ENCODE results near the gene PLK3.
"Not testable (repeated sequence)": the region's sequence is repeated elsewhere in the genome, so short reads cannot be mapped to it uniquely, and the experiment has no call there.

The PLK3 gene

DNA sequence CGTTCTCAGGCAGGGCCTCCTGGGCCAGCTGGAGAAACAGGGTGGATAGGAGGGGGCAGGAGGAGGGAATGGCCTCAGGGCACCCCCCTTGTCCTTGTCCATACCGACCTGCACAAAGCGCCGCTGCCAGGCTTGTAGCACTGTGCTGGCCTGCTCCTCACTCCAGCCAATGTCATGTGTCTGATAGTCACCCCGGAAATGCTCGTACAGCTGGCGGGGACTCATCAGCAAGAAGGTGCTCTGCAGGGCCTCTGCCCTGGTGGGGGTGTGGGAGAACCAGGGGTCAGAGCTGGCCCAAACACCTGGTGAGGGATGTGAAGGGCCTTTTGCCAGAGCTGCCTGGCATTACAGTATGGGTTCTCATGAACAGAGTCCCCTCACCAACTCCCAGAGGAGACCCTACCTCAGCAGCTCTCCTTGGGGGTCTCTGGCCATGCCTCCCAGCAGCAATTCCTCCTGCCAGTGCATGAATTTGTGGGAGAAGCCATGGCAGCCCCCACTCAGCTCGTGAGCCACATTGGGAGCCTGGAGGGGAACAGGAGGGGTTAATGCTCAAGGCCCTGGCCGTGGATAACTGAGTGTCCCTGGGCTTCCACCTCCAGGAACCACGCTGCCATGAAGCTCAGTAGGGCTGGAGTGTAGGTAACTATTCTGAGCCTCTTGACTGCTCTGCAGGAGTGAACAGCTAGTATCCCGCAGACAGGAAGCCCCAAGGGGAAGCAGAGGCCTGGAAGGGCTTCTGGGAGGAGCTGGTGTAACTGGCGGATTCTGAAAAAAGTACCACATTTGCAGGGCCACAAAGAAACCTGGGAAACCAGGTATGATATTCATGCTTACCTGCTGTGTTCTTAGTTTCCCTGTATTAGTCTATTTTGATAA lies 29.6 kb downstream of the PLK3 start:
- DNase-seq = no peak

DNA sequence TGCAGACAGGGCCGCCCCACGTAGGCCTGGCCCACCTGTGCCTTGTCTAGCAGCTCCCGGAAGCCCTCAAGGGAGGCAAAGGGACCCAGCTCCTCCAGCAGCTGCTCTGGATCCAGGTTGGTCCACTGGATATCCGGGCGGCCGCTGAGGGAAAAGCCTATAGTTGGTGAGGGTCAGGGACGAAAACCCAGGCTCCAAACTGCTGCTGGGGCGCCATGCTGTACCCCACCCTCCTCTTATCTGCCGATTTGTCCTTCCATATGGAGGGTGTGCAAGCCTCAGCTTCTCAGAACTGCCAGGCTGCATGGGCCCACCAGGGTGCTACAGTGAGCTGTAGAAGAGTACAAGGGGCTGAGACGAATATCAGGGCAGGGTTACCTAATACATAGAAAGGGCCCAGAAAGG lies 30.7 kb downstream of the PLK3 start:
- DNase-seq = no peak

DNA sequence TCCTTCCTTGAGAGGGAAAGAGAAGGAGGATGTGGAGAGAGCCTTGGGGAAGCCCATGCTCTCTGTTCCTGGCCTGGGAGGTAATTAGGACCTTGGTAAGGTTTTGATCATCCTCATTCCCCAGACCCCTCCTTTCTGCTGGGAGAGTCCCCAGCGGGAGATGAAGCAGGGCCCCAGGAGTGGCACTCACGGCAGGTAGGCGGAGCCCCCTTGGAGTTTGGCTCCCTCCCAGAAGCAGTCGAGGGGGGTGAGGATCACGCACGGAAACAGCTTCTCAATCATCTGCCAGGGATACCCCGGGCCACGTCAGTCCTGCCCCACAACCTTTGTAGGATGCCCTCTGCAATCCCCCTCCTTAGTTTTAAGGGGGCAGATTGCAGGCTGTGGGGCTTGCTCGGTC lies 31.3 kb downstream of the PLK3 start:
- no peak for DNase-seq

DNA sequence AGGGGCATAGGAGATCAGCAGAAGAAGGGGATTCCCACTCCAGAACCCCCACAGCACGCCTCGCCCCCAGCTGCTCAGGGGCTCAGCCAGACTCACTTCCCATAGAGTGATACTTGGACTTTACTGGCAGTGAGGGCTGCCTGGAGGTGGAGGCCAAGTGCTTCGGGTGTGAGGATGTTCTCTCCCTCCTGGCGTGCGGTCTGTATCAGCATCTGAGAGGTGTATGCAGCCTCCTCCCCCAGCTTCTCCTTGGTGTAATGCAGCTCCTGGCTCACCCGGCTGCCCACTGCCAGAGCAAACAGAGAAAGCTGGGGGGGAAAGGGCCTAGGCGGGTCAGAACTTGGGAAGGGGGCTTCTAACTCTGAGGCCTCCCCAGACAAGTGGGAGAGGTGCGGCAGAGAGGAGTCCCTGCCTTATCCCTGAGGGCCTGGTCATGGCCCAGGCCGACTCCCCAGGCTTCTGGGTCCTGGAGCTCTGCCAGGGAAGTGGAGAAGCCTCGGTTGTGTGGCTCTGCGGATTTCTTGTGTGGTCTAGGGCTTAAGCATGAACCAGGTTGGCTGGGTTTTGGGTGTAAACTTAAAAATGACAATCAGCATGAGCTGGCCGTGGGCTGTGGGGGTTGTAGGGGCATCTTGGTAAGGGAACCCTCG lies 32.0 kb downstream of the PLK3 start:
- no peak for DNase-seq

DNA sequence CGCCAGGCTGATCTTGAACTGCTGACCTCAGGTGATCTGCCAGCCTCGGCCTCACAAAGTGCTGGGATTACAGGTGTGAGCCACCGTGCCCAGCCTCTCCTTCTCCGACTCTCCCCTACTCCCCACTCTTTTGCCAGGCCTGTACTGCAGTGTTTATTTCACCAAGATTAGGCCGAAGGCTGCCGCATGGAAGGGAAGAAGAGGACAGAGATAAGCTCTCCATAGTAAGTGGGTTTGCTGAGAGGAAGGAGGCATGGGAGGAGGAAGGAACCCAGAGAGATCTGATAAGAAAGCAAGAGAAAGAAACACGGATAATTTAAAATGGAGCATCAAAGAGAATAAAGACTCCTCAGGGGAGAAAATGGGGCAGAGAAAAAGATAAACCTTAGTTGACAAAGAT lies 34.2 kb downstream of the PLK3 start:
- DNase-seq = no peak

DNA sequence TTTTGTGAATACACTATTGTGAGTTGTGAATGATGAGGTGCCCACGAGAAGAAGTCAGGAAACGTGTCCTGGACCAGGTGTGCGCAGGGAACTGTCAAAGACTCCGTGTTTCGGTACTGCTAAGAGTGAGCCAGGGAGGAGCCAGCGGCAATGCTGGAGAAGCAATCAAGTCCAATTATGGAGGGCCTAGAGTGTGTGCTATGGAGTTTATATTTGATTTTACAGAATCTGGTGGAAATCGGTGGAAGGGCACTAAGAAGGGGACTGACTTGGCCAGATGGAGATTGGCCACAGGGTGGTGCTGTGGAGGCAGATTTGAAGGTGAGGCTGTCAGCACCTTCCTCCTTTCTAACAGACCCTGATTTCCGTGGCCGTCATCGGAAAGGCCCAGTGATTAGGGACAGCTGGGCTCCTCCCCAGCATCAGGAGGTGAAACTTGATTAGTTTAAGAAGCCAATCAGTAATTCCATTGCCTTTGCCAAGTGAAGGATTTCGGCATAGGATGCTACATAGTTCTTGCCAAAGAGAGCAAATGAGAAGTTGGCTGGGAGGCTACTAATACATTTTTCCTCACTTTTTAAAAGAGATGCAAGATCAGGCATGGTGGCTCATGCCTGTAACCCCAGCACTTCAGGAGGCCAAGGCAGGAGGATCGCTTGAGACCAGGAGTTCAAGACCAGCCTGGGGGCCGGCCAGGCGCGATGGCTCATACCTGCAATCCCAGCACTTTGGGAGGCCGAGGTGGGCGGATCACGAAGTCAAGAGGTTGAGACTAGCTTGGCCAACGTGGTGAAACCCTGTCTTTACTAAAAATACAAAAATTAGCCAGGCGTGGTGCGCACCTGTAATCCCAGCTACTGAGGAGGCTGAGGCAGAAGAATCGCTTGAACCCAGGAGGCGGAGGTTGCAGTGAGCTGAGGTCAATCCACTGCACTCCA lies 35.8 kb downstream of the PLK3 start:
- peak; percentile 62 for DNase-seq

DNA sequence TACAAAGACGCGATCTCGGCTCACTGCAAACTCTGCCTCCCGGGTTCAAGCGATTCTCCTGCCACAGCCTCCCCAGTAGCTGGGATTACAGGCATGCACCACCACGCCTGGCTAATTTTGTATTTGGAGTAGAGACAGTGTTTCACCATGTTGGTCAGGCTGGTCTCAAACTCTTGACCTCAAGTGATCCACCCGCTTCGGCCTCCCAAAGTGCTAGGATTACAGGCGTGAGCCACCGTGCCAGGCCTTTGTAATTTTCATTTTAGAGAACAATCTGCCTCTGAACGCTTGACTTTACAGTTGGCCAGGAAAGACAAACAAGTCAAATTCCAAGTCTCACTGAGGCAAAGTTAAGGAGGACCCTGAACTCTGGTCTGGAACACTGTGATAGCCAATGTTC lies 38.1 kb downstream of the PLK3 start:
- DNase-seq = not testable (repeated sequence)

DNA sequence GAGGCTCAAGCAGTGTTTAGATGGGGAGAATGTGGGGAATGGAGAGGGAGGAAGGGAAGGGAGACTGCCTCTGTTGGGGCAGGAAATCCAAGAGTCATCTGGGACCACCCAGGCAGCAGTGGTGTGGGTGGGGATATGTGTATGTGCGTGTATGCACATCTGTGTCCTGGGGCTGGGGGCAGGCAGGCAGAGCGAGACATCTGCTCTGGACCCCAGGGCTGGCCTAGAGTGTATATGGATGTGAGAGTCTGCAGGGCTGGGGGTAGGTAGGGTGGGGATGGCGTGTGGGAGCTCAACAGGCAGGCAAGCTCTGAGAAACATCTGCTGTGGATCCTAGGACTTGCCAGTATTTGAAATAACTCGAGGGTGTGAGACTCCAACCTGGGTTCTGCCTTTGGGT lies 39.4 kb downstream of the PLK3 start:
- no peak for DNase-seq

DNA sequence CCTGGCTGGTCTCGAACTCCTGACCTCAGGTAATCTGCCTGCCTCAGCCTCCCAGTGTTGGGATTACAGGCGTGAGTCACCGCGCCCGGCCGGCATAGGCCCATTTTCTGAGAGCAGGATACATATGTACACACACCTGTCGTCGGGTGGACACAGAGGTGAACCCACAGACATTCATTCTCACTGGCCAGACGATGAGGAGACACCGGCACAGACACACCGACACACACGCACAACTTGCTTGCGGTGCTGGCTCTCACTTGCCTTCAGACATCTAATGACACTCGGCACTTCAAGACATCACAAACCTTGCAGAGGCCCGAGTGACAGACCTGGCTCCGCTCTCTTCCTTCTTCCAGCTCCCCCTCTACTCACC lies 42.3 kb downstream of the PLK3 start:
- no peak for DNase-seq

DNA sequence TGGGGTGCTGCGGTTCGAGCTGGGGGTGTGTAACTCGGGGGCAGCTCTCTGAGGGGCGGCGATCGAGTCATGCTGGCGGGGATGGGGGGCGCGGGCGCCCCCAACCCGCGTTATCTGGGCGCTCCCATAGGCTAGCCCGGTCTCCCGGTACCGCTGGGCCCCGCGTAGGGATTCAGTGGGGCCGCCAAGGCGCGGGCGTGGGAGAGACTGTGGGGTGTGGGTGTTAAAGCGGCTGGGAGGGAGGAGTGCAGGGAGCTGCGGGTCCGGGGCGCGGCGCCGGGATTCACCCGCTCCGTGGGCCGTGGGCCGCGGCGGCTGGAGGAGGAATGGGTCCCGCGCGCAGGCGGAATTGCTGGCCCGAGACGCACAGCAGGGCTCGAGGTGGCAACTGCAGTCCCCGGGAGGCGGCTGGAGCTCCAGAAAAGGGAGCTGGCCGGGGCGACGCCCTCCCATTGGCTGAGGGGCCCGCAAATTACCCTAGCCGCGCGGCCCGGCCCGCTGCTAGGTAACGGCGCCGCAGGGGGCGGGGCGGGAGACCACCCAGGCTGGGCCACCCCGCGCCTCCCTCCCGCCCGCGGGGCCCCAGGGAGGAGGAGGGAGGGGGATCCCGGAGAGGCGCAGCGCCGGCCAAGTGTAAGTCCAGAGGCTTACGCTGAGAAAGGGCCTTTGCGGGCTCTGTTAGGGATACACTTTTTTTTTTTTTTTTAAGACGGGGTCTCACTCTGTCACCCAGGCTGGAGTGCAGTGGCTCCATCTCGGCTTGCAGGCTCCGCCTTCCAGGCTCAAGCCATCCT lies 42.9 kb downstream of the PLK3 start, which contains the start of gene PTCH2:
Gene PTCH2, minus strand, starts transcription at position 392 of the 794 bp plus-strand sequence. Its CDS starts 321 bp downstream, at position 71.
- DNase-seq = peak; percentile 36

DNA sequence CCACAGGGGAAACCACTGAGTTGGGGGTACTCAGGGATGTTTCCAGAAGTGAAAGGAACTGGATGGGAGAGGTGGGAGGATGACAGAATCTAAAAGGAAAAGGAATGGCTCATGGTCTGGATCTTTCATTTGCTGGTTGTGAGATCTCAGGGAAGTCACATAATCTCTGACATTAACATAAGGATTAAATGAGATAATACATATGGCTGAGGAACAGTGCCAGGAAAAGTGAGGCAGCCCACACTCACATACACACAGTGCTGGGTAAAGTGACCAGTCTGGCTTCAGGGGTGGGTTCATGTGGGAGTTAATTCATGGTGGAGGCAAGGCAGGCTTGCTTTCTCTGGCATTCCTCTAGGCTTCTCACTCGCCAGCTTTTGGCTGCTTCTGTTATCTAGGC lies 46.8 kb downstream of the PLK3 start:
- DNase-seq = no peak

DNA sequence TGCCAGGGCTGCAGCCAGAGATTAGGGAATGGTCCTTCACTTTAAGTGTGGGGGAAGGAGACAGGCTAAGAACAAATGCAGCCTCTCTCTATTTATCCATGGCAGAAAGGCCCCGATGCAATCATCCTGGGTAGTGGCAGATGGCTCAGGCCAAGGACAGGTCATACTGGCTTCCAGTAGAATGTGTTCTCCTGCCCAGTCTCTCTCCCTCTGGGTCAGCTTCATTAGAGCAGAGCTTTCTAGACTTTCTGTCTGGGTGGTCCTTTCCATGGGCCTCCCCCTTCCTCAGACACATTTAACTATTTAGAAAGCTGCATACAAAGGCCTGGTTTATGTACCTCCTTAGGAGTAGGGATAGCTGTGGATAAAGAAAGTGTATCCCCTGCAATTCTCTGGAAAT lies 47.7 kb downstream of the PLK3 start:
- DNase-seq = no peak

DNA sequence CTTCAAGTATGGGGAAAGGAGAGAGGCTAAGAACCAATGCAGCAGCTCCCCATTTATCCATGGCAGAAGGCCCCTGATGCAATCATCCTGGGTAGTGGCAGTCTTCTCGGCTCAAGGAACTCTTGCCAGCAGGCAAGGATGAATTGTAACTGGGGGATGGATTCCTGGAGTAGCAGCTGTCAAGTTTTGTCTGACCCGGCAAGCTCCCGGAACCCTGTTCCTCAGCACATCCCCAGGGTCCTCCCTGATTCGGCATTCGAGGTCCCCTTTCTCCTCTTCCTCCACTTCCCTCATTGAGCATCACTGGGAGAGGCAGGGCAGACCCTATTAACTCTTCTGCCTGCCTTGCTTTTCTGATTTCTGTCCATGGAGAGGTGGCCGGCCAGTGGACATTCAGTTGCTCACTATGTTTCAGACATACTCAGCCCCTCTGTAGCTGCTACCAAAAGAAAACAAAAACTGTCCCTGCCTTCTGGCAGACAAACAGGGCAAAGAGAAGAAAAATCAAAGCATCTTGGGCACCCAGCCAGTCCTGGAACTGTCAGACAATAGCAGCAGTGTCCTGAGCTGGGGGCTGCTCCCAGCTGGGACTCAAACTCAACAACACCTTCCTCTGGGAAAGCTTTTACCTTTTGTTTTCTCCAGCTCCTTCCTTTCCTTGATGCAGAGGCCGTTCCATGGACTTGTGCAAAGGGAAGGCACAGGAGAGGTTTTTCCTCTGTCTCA lies 48.4 kb downstream of the PLK3 start:
- no peak for DNase-seq

DNA sequence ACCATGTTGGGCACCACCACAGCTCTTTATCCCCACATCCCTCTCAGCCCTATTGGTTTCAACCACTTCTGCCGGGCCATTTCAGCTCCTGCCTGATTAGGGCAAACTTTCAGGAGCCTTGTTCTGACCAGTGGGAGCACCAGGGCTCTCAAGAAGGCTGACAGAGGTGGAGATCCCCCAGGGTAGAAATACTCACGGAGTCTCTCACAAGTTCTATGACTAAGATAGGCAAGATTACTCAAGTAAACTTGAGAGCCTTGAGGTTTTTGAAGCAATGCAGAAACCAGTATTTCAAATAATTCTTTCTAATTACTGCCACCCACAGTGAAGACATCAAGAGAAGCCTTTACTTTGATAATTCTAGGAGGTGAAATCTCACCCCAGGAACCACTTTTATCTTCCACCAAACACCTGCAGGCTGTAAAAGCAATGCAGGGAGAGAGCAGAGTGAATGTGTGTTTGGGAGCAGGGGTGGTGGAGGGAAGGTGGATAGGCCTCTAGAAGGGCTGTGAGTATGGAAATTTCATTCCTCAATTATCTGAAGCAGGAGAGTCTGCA lies 49.5 kb downstream of the PLK3 start:
- no peak for DNase-seq

DNA sequence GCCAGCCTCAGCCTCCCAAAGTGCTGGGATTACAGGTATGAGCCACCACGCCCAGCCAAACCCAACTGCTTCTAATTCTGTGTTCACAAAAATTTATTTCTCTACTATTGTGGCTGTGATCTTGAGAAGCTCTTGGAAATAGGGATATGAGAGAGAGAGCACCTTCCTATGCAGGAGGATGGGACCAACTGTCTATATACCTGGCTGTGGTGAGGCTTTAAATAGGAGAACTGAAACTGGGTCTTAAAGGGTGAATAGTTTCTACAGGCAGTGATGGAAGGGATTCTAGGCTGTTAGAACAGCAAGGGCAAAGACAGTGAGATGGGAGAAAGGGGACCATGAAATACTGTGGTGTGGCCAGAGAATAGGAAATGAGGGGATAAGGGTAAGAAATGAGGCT lies 51.1 kb downstream of the PLK3 start:
- DNase-seq = no peak

DNA sequence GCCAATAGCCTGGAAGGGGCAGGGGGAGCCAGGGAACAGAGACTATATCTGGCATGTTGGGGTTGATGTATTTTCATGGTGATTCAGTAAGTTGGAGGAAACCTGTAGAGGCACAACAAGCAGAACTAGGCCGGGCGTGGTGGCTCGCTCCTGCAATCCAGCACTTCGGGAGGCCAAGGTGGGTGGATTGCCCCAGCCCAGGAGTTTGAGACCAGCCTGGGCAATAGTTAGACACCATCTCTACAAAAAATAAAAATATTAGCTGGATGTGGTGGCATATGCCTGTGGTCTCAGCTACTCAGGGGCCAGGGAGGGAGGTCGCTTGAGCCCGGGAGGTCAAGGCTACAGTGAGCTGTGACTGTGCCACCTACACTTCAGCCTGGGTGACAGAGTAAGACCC lies 53.0 kb downstream of the PLK3 start:
- no peak for DNase-seq

DNA sequence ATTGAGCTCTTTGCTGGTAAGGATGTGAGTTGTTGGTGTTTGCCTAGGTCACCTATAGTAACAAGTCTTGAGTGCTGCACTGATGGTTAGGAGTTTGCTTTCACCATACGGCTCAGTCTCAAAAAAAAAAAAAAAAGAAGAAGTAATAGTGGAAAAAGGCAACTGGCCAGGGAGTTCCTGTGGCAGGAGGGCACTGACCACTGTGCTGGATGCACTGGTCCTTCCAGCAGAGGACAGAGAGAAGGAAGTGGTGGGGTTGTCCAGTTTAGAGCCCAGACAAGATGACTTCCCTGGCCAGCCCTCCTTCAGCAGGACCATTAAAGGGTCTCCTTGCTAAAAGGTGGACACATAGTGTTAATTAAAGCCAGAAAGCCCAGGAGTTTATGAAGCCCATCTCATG lies 54.8 kb downstream of the PLK3 start:
- DNase-seq = no peak
